Stimulated activated CD8-positive, alpha-beta memory T cell treated with anti-CD3 and anti-CD28 coated beads, Interleukin-7, amount 100 ng/mL, for 1 hour (primary cell): ENCODE data around the gene PLCH1.
"Not testable (repeated sequence)": the region's sequence is repeated elsewhere in the genome, so short reads cannot be mapped to it uniquely, and the experiment has no call there.

ENCODE experiments used
- DNase-seq, 2 donors: peaks; one replicate each; pipeline ENCODE4 v3.0.0-alpha.2; 2020; ENCODE audit warnings: low read depth in 2 of 2

Gene PLCH1

GRCh38 chr3:155420881-155421486, 323.9 kb downstream of the PLCH1 start:
- DNase-seq, result no peak

DNA sequence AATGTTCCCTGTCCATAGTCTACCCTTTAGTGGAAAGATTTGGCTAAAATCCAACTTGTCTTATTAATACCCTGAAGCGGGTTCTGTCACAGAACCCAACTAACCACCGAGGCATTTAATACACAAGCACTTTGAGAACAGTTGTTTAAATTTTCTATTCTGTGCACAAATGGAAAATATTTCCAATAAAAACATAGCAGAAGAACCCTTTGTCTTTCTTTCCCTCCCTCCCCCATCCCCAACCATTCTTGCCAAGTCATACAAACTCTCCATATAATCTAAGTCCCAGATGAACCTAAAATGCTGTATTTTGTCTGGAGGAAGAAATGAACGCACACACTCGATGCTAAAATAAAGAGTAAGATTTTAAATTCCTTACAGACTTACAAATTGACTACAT, 324.5 kb downstream of the PLCH1 start:
- DNase-seq, result no peak

DNA sequence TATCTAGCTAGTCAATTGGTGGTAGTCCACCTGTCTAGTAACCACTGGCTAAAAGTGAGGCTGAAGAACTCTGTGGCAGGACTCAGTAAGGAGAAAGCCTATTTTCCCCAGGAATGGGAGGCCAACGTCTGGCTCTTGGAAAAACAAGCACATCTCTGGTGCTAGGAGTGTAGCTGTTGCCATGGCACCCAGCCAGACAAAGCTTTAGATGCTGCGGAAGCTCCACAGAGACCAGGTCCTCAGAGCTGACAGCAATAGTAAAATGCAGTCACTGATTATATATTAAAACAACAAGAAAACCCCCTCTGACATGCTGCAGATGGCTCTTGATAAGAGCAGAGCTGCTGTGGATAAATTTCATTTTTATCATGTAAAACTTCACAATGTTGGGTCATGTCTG, 326.5 kb downstream of the PLCH1 start:
- no peak for DNase-seq

- DNase-seq, result no peak
These were observed 327.8 kb downstream of the PLCH1 start for GRCh38 chr3:155417119-155417517.

GRCh38 chr3:155416500-155417118, 328.3 kb downstream of the PLCH1 start:
- no peak for DNase-seq

- no peak for DNase-seq
These were observed 332.0 kb downstream of the PLCH1 start for GRCh38 chr3:155412904-155413303.

GRCh38 chr3:155411500-155412223, 333.2 kb downstream of the PLCH1 start:
- DNase-seq, result no peak

GRCh38 chr3:155409336-155409735, 335.5 kb downstream of the PLCH1 start:
- no peak for DNase-seq

DNA sequence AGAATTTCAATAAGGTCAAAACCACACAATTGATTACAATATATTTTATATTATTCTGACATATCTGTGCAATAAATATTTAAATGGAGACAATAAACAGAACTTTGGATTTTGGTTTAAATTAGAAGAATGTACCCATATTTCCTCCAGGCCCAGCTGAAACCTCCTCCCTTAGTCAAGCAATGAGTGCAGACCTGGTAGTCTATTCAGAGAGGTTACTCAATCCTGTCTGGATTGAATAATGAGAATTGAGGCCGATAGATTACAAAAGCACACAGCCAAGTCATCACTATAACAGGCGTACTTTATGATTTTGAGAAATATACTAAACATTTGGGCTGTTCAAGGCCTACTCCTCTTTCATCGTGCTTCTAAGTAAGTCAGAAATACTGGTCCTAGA, 336.9 kb downstream of the PLCH1 start:
- no peak for DNase-seq

DNA sequence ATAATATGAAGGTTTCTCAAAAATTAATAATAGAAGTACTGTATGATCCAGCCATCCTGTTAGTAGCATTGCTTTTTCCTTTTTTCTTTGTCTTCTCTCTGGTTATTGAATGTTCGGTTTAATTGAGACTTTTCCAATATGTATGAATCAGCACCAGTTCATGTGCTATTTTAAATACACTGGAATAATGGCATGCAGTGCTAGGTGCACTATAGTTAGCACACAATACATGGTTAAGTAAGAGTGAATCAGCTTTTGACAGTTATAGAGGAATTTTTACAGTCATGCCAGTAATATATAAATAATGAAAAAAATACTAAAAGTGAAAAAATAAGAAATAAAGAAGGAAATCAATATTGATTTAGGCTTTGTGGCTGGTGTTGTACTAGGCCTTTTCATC, 337.5 kb downstream of the PLCH1 start:
- DNase-seq, result no peak

DNA sequence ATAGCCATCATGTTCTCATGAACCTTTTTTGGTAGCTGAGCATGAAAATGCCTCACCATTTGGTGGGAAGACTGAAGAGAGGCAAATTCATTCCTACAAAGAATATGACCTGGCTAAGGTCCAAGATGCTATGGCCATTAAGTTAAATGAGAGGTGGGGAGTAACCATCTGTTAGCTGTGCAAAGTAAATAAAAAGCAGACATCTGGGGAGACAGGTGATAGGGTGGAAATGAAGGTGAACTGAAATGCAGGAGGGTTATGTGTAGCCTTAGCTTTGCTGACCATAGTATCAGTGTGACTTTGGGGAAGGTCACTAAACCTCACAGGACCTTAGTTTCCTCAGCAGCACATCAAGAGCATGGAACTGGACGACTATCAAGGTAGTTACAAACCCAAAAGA, 340.4 kb downstream of the PLCH1 start:
- no peak for DNase-seq

GRCh38 chr3:155402656-155403055, 342.2 kb downstream of the PLCH1 start:
- no peak for DNase-seq

DNA sequence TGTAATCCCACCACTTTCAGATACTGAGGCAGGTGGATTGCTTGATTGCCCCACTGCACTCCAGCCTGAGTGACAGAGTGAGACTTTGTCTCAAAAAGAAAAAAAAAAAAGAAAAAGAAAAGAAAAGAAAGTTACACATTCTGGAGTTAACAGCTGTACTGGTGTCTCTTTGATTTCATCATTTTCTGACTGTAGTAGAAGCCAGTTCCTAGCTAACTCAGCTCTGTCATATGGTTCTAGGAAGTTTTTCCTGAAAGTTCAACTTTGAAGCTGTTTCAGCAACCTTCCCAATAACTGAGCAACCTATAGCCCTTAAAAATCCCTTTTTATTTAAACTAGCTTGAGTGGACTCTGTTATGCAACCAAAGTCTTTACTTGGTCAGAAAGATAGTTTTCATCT, 346.8 kb downstream of the PLCH1 start:
- no peak for DNase-seq

DNA sequence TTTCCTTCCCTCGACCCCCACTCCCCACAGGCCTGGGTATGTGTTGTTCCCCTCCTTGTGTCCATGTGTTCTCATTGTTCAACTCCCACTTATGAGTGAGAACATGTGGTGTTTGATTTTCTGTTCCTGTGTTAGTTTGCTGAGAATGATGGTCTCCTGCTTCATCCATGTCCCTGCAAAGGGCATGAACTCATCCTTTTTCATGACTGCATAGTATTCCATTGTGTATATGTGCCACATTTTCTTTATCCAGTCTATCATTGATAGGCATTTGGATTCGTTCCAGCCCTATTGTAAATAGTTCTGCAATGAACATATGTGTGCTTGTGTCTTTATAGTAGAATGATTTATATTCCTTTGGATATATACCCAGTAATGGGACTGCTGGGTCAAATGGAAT, 350.0 kb downstream of the PLCH1 start:
- not testable (repeated sequence) for DNase-seq

DNA sequence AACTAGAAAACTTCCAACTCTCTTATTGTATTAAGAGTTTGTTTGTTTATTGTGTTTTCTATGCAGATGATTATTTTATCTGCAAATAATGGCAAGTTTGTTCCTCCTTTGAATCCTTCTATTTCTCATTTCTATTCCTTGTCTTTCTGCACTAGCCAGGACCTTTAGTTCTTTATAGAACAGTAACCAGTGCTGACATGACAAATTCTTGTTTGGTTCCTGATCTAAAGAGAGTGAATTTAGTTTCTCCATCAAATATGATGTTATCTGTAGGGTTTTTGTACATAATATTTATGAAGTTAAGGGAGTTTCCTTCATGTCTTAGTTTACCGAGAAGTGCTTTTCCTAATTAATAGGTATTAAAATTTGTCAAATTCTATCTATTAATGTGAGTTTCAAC, 350.6 kb downstream of the PLCH1 start:
- DNase-seq, result no peak

DNA sequence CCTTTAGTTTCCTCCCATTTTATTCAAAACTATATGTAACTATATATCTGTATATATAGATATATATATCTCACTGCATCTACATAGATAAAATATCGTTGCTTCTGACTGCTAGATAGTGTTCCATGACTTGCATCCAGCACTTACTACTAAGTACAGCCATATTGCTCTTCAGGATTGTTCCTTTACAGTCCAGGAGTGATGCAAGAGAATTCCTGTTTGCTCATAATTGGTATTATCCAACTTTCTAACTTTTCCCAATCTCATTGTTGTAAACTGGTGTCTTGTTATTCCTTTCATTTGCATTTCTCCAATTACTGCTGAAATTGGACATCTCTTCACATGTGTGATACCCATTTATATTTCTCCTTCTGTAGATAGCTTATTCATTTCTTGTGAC, 351.6 kb downstream of the PLCH1 start:
- no peak for DNase-seq

- DNase-seq, result no peak
These were observed 352.7 kb downstream of the PLCH1 start for GRCh38 chr3:155392138-155392537.

GRCh38 chr3:155391551-155391958, 353.3 kb downstream of the PLCH1 start:
- DNase-seq, result no peak

- DNase-seq, result no peak
These were observed 353.8 kb downstream of the PLCH1 start for GRCh38 chr3:155391104-155391503.

DNA sequence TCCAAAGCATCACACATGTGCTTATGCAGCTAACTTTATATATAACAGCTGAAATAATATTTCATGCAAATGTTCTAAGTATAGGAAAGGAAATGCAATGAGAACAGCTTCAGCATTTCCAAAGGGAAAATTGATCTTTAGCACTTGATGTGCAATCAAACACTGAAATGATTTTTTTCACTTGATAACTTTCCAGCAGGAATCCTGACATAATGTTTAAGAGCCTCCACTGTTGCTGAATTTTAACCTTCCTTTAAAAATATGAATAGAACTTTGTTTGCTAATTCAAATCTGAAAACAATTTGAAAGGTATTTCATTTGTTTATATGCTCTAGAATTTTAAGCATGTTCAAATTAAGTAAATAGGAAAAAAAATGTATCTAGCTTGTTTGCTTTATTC, 354.5 kb downstream of the PLCH1 start:
- DNase-seq, result no peak

GRCh38 chr3:155388417-155388816, 356.5 kb downstream of the PLCH1 start:
- no peak for DNase-seq

DNA sequence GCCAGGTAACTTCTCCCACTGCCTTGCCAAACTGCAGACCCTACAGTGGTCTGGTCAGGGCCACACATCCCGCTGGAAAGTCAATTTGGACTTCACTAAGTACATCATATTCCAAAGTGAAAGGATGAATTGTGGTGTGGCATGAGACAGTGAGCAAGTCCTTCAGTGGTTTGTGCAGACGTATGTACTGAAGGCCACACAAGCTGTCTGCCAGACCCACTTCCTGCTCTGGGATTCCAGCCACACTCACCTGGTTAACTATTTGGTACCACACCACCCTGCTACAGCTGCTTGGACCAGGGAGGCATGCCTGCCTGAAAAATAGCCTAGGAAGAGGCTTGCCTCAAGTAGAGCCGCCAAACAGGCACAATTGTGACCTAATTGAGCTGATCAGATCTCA, 357.3 kb downstream of the PLCH1 start:
- no peak for DNase-seq

DNA sequence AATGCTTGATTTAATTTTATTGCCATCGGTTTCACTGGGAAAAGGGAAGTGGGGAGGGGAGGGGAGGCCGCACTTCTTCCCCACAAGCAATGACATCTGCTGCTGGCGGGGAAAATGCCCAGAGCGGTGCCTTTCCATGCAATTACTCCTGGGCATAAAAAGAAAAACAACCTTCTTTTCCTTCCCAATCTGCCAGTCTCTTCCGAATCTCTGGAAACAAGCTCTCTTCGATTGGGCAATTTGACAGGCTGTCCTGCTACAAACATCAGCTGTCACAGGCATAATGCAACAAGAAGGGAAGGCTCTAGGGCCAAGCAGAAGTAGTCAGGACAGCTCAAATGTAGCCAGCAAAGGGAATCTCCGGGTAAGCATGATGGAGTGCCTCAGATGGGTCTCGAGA, 358.0 kb downstream of the PLCH1 start:
- DNase-seq, result no peak
